OCI-LY1 (cell line): ENCODE data around the gene AKT1.

Experiments used
- H2AFZ ChIP-seq: fragments of 200-600 bp; sonication (generic), shearing (Covaris generic); 2 replicates; pipeline ENCODE4 v1.6.0; 2014; ENCODE audit warnings: antibody characterized with exemption, mild to moderate bottlenecking, low read length
- H3F3A ChIP-seq: fragments of 200-600 bp; sonication (generic), shearing (Covaris generic); 2 replicates; pipeline ENCODE4 v1.6.0; 2014; ENCODE audit warnings: mild to moderate bottlenecking, antibody characterized with exemption, low read length, moderate library complexity; ENCODE audit not compliant: insufficient read depth
- H3K27ac ChIP-seq: fragments of 200-600 bp; sonication (generic); 2 replicates; pipeline ENCODE4 v1.5.1; 2014; ENCODE audit warnings: low read length, mixed run types, mild to moderate bottlenecking, low read depth; ENCODE audit not compliant: poor library complexity, severe bottlenecking
- H3K27me3 ChIP-seq: fragments of 200-600 bp; sonication (generic); 2 replicates; pipeline ENCODE4 v1.6.0; 2014; ENCODE audit warnings: antibody characterized with exemption, mild to moderate bottlenecking, low read length, moderate library complexity; ENCODE audit not compliant: insufficient read depth
- H3K36me3 ChIP-seq: fragments of 200-600 bp; sonication (generic); 2 replicates; pipeline ENCODE4 v1.6.1; 2014; ENCODE audit warnings: mild to moderate bottlenecking, antibody characterized with exemption, low read length, moderate library complexity, mixed read lengths; ENCODE audit not compliant: insufficient read depth
- H3K4me1 ChIP-seq: fragments of 200-600 bp; sonication (generic); 2 replicates; pipeline ENCODE4 v1.5.1; 2014; ENCODE audit warnings: mild to moderate bottlenecking, low read length, moderate library complexity; ENCODE audit not compliant: insufficient read depth, severe bottlenecking
- H3K4me2 ChIP-seq: fragments of 200-600 bp; sonication (generic), shearing (Covaris generic); 2 replicates; pipeline ENCODE4 v1.6.1; 2014; ENCODE audit warnings: low read length
- H3K4me3 ChIP-seq: fragments of 200-600 bp; sonication (generic); 2 replicates; pipeline ENCODE4 v1.5.1; 2014; ENCODE audit warnings: low read length, low read depth, mild to moderate bottlenecking, mixed read lengths; ENCODE audit not compliant: poor library complexity, severe bottlenecking
- H3K79me2 ChIP-seq: fragments of 200-600 bp; shearing (Covaris generic); 2 replicates; pipeline ENCODE4 v1.6.1; 2016; ENCODE audit warnings: mixed run types, low read length, mixed read lengths; ENCODE audit not compliant: insufficient read depth
- H3K9ac ChIP-seq: fragments of 200-600 bp; sonication (generic), shearing (Covaris generic); 2 replicates; pipeline ENCODE4 v1.6.1; 2014; ENCODE audit warnings: mild to moderate bottlenecking, low read length, mixed read lengths
- H3K9me2 ChIP-seq: fragments of 200-600 bp; sonication (generic), shearing (Covaris generic); 2 replicates; pipeline ENCODE4 v1.6.1; 2014; ENCODE audit warnings: low read depth, mild to moderate bottlenecking, low read length, mixed read lengths
- H3K9me3 ChIP-seq: fragments of 200-600 bp; shearing (Covaris generic); 2 replicates; pipeline ENCODE4 v1.6.1; 2014; ENCODE audit warnings: low read length, mixed read lengths
- H4K20me1 ChIP-seq: fragments of 200-600 bp; sonication (generic), shearing (Covaris generic); 2 replicates; pipeline ENCODE4 v1.6.0; 2016; ENCODE audit warnings: mild to moderate bottlenecking, low read length; ENCODE audit not compliant: insufficient read depth
- EZH2 ChIP-seq: fragments of 200-600 bp; sonication (generic), shearing (Covaris generic); IDR thresholded peaks from 2 replicates; pipeline ENCODE4 v1.8.0; 2017; ENCODE audit warnings: borderline replicate concordance, mixed run types, mild to moderate bottlenecking, antibody characterized with exemption, low read length, moderate library complexity, mixed read lengths
- TF ChIP-seq, protein P1 (sequence below): fragments of 200-600 bp; sonication (generic), shearing (Covaris generic); IDR thresholded peaks from 2 replicates; pipeline ENCODE4 v1.5.1; 2017; ENCODE audit warnings: mild to moderate bottlenecking, antibody characterized with exemption, low read length, moderate library complexity, mixed read lengths

Gene AKT1

DNA sequence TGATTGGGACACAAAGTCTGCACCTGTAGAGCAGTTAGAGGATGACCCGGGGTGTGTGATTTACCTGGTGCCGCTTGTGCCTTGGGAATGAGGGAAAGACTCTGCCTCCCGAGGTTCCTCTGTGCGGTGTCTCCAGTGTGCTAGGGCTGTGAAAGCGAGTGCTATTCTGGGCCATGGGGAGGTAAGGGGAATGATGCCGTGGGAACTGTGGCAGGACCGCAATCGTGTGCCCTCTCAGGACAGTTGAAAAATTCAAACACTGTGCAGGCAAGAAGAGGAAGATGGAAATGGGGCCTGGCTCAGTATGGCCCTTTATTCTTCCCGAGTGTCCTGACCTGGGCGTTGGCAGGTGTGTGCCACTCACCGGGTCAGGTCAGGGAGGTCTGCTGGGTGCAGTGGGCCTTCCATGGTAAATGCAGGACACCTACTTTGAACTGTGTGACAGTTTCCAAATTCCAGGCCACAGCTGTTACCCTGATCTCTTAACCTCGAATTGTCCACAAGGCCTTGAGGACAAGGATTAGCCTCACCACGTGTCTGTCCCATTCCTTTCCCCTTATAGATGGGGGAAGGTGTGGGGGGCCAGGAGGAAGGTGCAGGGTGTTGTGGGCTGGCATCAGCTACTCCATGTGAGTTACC is 41.2 kb downstream of the AKT1 start:
- Histone ChIP-seq H3K9me3 (peaks cover 7% of the 10 kb centered on the region; the same call in 1 of the 2 replicates), H3F3A (no peaks in the 10 kb centered on the region), H2AFZ (no peak overlapping the region), H4K20me1 (no peaks in the 10 kb centered on the region), H3K4me2 (peak overlapping the region; percentile 76), H3K4me1 (peaks cover 46% of the 10 kb centered on the region), H3K9me2 (no peaks in the 10 kb centered on the region), H3K36me3 (peaks cover 42% of the 10 kb centered on the region), H3K27me3 (peaks cover 6% of the 10 kb centered on the region; the same call in 1 of the 2 replicates), H3K4me3 (peak overlapping the region; percentile 87), H3K27ac (peak overlapping the region; percentile 23), H3K9ac (peak overlapping the region; percentile 96), H3K79me2 (peaks cover 21% of the 10 kb centered on the region)
- TF ChIP-seq EZH2, result no peak
- TF ChIP-seq, protein P1, sequence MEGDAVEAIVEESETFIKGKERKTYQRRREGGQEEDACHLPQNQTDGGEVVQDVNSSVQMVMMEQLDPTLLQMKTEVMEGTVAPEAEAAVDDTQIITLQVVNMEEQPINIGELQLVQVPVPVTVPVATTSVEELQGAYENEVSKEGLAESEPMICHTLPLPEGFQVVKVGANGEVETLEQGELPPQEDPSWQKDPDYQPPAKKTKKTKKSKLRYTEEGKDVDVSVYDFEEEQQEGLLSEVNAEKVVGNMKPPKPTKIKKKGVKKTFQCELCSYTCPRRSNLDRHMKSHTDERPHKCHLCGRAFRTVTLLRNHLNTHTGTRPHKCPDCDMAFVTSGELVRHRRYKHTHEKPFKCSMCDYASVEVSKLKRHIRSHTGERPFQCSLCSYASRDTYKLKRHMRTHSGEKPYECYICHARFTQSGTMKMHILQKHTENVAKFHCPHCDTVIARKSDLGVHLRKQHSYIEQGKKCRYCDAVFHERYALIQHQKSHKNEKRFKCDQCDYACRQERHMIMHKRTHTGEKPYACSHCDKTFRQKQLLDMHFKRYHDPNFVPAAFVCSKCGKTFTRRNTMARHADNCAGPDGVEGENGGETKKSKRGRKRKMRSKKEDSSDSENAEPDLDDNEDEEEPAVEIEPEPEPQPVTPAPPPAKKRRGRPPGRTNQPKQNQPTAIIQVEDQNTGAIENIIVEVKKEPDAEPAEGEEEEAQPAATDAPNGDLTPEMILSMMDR, result no peak

DNA sequence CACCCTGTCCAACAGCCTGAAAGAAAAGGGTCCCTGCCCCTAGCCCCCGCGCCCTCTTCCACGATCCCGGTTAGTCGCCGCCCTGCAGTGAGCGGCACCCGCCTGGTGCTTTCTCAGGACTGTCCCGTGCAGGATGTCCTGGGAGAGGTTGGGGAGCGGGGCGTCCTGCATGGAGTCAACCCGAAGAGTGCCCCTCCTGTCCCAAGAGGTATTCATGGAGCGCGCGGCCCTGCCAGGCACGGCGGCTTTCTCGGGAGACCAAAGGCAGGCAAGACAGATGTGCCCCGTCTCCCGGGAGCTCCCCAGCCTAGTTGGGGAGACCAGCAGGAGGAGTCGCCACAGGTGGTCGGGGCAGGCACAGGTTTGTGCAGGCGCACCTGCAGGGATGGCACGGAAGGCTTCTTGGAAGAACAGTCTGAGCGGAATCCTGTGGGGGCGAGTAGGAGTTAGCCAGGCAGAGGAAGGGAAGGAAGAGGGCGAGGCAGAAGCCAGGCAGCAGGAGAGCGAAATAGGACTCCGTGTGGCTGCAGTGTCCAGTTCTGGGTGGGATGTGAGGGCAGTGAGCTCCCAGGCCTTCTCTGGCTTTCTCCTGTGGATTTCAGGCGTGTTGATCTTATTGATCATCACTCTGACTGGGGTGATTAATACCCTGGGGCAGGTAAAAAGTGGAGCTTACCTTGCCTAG is 41.9 kb downstream of the AKT1 start:
- Histone ChIP-seq H3K27me3 (peaks cover 6% of the 10 kb centered on the region; the same call in 1 of the 2 replicates), H3K79me2 (peaks cover 21% of the 10 kb centered on the region), H2AFZ (no peak overlapping the region), H4K20me1 (no peaks in the 10 kb centered on the region), H3K9me2 (no peaks in the 10 kb centered on the region), H3F3A (no peaks in the 10 kb centered on the region), H3K9ac (peak overlapping the region; percentile 96), H3K27ac (peak overlapping the region; percentile 19), H3K4me3 (peak overlapping the region; percentile 87), H3K4me2 (peak overlapping the region; percentile 76), H3K9me3 (peaks cover 7% of the 10 kb centered on the region; the same call in 1 of the 2 replicates), H3K4me1 (peaks cover 46% of the 10 kb centered on the region), H3K36me3 (peaks cover 36% of the 10 kb centered on the region)
- TF ChIP-seq EZH2, result no peak
- TF ChIP-seq, protein P1, result no peak

DNA sequence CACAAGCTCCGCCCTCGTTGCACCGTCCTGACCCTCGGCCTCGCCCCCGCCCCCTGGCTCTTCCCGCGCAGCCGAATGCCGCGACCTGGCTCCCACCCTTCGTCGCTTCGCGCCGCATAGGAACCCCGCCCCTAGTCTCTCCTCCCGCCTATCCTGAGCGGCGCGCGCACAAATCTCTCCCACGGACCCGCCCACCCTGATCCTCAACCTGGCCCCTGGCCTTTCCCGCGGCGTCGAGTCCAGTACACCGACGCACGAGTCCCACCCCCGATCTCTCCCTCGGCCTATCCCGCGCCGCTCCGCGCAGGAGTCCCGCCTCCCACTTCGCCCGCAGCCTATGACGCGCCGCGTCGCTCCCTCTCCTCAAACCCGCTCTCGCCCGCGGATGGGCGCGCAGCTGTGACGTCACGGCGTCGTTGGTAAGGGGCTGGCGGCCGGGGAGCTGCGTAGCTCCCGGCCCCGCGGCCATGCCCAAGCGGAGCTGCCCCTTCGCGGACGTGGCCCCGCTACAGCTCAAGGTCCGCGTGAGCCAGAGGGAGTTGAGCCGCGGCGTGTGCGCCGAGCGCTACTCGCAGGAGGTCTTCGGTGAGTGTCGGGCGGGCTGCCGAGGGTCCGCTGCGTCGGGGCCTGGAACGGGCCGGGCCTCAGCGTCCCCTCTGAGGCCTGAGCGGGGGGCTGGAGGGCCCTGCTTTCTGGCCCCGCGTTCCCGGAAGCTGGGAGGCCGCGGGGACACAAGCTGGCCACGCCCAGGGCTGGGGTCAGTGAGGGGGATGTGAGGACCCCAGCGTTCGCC is 42.6 kb downstream of the AKT1 start, which contains the start of gene SIVA1:
Gene SIVA1 (plus strand): TSS at position 413 of the 793 bp plus-strand sequence. CDS start 55 bp downstream, at position 468.
- H3K9me2 ChIP-seq, result no peaks in the 10 kb centered on the region
- TF ChIP-seq EZH2, result no peak
- TF ChIP-seq, protein P1, result no peak
- H2AFZ ChIP-seq, result peak within 1 kb of the TSS; percentile 60; the same call in 1 of the 2 replicates
- H3K4me2 ChIP-seq, result peak within 1 kb of the TSS; percentile 81
- H3K36me3 ChIP-seq, result peaks cover 30% of the 10 kb centered on the region
- peak within 1 kb of the TSS; percentile 83 for H3K27ac ChIP-seq
- peaks cover 21% of the 10 kb centered on the region for H3K79me2 ChIP-seq
- peak within 1 kb of the TSS; percentile 96 for H3K9ac ChIP-seq
- H3K4me3 ChIP-seq, result peak within 1 kb of the TSS; percentile 87
- H3K4me1 ChIP-seq, result peaks cover 46% of the 10 kb centered on the region
- H3K27me3 ChIP-seq, result peaks cover 6% of the 10 kb centered on the region; the same call in 1 of the 2 replicates
- H3K9me3 ChIP-seq, result peaks cover 7% of the 10 kb centered on the region; the same call in 1 of the 2 replicates
- H3F3A ChIP-seq, result no peaks in the 10 kb centered on the region
- H4K20me1 ChIP-seq, result no peaks in the 10 kb centered on the region
